ENCODE results near the gene OTX1.
"Not testable (repeated sequence)": the region's sequence is repeated elsewhere in the genome, so short reads cannot be mapped to it uniquely, and the experiment has no call there.

OTX1 gene

GRCh38 chr2:63064197-63064596 lies 13.6 kb downstream of the OTX1 start:
- TF ChIP-seq CTCF (IDR thresholded peaks at IDR 0.05; ENCODE audit: low read depth, low read length) = no peak
- in situ Hi-C loops (cut with HindIII; ENCODE audit: low sequenced_read_pairs) = no loop called here
- DNase-seq (ENCODE audit: low read depth, low spot score) = no peak
- H3K4me3 ChIP-seq (ENCODE audit: low read depth, low read length) = no peak overlapping the region

- no peak for TF ChIP-seq CTCF (IDR thresholded peaks at IDR 0.05; ENCODE audit: low read depth, low read length)
- in situ Hi-C loops (cut with HindIII; ENCODE audit: low sequenced_read_pairs) = no loop called here
- DNase-seq (ENCODE audit: low read depth, low spot score) = no peak
- no peak overlapping the region for H3K4me3 ChIP-seq (ENCODE audit: low read depth, low read length)
Measured at GRCh38 chr2:63064661-63065060, 14.0 kb downstream of the OTX1 start.

GRCh38 chr2:63066265-63066664 lies 15.6 kb downstream of the OTX1 start:
- no peak for DNase-seq (ENCODE audit: low read depth, low spot score)
- no peak overlapping the region for H3K4me3 ChIP-seq (ENCODE audit: low read depth, low read length)
- no peak for TF ChIP-seq CTCF (IDR thresholded peaks at IDR 0.05; ENCODE audit: low read depth, low read length)
- in situ Hi-C loops (cut with HindIII; ENCODE audit: low sequenced_read_pairs) = no loop called here

- in situ Hi-C loops (cut with HindIII; ENCODE audit: low sequenced_read_pairs) = no loop called here
- no peak for TF ChIP-seq CTCF (IDR thresholded peaks at IDR 0.05; ENCODE audit: low read depth, low read length)
- H3K4me3 ChIP-seq (ENCODE audit: low read depth, low read length) = no peak overlapping the region
- DNase-seq (ENCODE audit: low read depth, low spot score) = no peak
Measured at GRCh38 chr2:63066838-63067237, 16.2 kb downstream of the OTX1 start.

- in situ Hi-C loops (cut with HindIII; ENCODE audit: low sequenced_read_pairs) = no loop called here
- no peak for DNase-seq (ENCODE audit: low read depth, low spot score)
- H3K4me3 ChIP-seq (ENCODE audit: low read depth, low read length) = no peak overlapping the region
- no peak for TF ChIP-seq CTCF (IDR thresholded peaks at IDR 0.05; ENCODE audit: low read depth, low read length)
Measured at GRCh38 chr2:63071664-63072063, 21.0 kb downstream of the OTX1 start.

GRCh38 chr2:63073994-63074393 lies 23.4 kb downstream of the OTX1 start:
- TF ChIP-seq CTCF (IDR thresholded peaks at IDR 0.05; ENCODE audit: low read depth, low read length) = no peak
- no peak for DNase-seq (ENCODE audit: low read depth, low spot score)
- H3K4me3 ChIP-seq (ENCODE audit: low read depth, low read length) = no peak overlapping the region
- in situ Hi-C loops (cut with HindIII; ENCODE audit: low sequenced_read_pairs) = no loop called here

- H3K4me3 ChIP-seq (ENCODE audit: low read depth, low read length); DNase-seq (ENCODE audit: low read depth, low spot score); in situ Hi-C loops (cut with HindIII; ENCODE audit: low sequenced_read_pairs): not testable (repeated sequence)
Measured at GRCh38 chr2:63074399-63074798, 23.8 kb downstream of the OTX1 start.

Measured in astrocyte of the spinal cord (primary cell).